Activated B cell treated with CpG ODN at 0.5 μM for 24 hours (primary cell): ENCODE measurements around the gene PHTF2. TPM values are rescaled to one million over a fixed set of nuclear protein-coding genes. Genes with fewer than 3 reads are reported as not detected.
A peak's percentile ranks its signal among the peaks of the same experiment; 100 is the strongest.

Experiments used
- ATAC-seq: fragments of 200-7000 bp; cut with Tn5 transposase; one replicate; pipeline ENCODE4 v1.10.0; 2021; ENCODE audit warnings: low read depth, mild to moderate bottlenecking, moderate library complexity
- CTCF ChIA-PET: fragments of 350-600 bp; sonication (Branson Sonifier 250); formaldehyde crosslinking; loops from one replicate; lab custom pipeline; 2021; ENCODE audit warnings: antibody characterized with exemption; lab: Charles Lee
- POLR2A ChIA-PET: fragments of 350-600 bp; sonication (Branson Sonifier 250); formaldehyde crosslinking; loops from one replicate; lab custom pipeline; 2021; ENCODE audit warnings: antibody characterized with exemption; lab: Charles Lee
- DNase-seq: peaks from one replicate; pipeline ENCODE4 v3.0.0; 2022
- H3K27ac Mint-ChIP-seq: one replicate; pipeline ENCODE4 v1.8.0; 2020; ENCODE audit warnings: mixed read lengths
- H3K27me3 Mint-ChIP-seq: one replicate; pipeline ENCODE4 v1.8.0; 2021; ENCODE audit warnings: mixed read lengths
- H3K36me3 Mint-ChIP-seq: one replicate; pipeline ENCODE4 v1.8.0; 2021; ENCODE audit warnings: low read depth, mixed read lengths
- H3K4me1 Mint-ChIP-seq: one replicate; pipeline ENCODE4 v1.8.0; 2021; ENCODE audit warnings: mixed read lengths
- H3K4me3 Mint-ChIP-seq: one replicate; pipeline ENCODE4 v1.8.0; 2020; ENCODE audit warnings: mild to moderate bottlenecking, mixed read lengths
- H3K9me3 Mint-ChIP-seq: one replicate; pipeline ENCODE4 v1.8.0; 2020; ENCODE audit warnings: mixed read lengths
- CTCF ChIP-seq: fragments of 200-600 bp; IDR thresholded peaks from one replicate; pipeline ENCODE4 v1.8.0; 2022; ENCODE audit warnings: antibody characterized with exemption, mild to moderate bottlenecking
- intact Hi-C: fragments of 100-400 bp; cut with micrococcal nuclease; formaldehyde crosslinking; loops from one replicate; pipeline ENCODE4 v1.15.1; 2024
- total RNA-seq: library from RNA; stranded (reverse); gene quantifications from 2 replicates; pipeline ENCODE4 v1.2.3, GENCODE V29; 2022

The PHTF2 gene
- total RNA-seq, 1 donor from 2014 or later, result 38.9 TPM

- no peak for TF ChIP-seq CTCF
- Mint-ChIP-seq H3K27me3 (no peaks in the 10 kb centered on the region), H3K9me3 (no peaks in the 10 kb centered on the region), H3K4me3 (no peak overlapping the region), H3K27ac (no peak overlapping the region), H3K4me1 (peaks cover 8% of the 10 kb centered on the region), H3K36me3 (peaks cover 59% of the 10 kb centered on the region)
- DNase-seq (no peak), ATAC-seq (no peak)
- POLR2A ChIA-PET, result no interaction called here
- intact Hi-C loops, result no loop called here
- CTCF ChIA-PET, result interaction anchor here (1.0 kb wide), 1 partner anchor 9 kb away, joined by 3 read pairs; no protein-coding TSS in a partner anchor
These were observed 124.8 kb downstream of the PHTF2 start for GRCh38 chr7:77923419-77923818.

GRCh38 chr7:77930496-77930895 is 131.9 kb downstream of the PHTF2 start:
- DNase-seq (no peak), ATAC-seq (no peak)
- Mint-ChIP-seq H3K27ac (no peak overlapping the region), H3K9me3 (no peaks in the 10 kb centered on the region), H3K27me3 (no peaks in the 10 kb centered on the region), H3K36me3 (peaks cover 38% of the 10 kb centered on the region), H3K4me3 (no peak overlapping the region), H3K4me1 (peaks cover 19% of the 10 kb centered on the region)
- ChIA-PET CTCF (no interaction called here), POLR2A (no interaction called here)
- TF ChIP-seq CTCF, result no peak
- intact Hi-C loops, result no loop called here

- no peaks in the 10 kb centered on the region for H3K9me3 Mint-ChIP-seq
- no peak for TF ChIP-seq CTCF
- no peaks in the 10 kb centered on the region for H3K27me3 Mint-ChIP-seq
- peaks cover 35% of the 10 kb centered on the region for H3K36me3 Mint-ChIP-seq
- ATAC-seq, result no peak
- DNase-seq, result no peak
- peaks cover 24% of the 10 kb centered on the region for H3K4me1 Mint-ChIP-seq
- H3K27ac Mint-ChIP-seq, result no peak overlapping the region
- ChIA-PET POLR2A (interaction anchor here (0.6 kb wide), 1 partner anchor 209 kb away, joined by 5 read pairs; no protein-coding TSS in a partner anchor), CTCF (interaction anchor here (1.2 to 1.3 kb wide), 2 partner anchors 172 to 274 kb away, joined by 3 to 6 read pairs; no protein-coding TSS in a partner anchor)
- no peak overlapping the region for H3K4me3 Mint-ChIP-seq
- intact Hi-C loops, result no loop called here
These were observed 133.3 kb downstream of the PHTF2 start for GRCh38 chr7:77931841-77932240.

GRCh38 chr7:77933394-77933793 is 134.8 kb downstream of the PHTF2 start:
- Mint-ChIP-seq H3K36me3 (peaks cover 23% of the 10 kb centered on the region), H3K4me3 (no peak overlapping the region), H3K27me3 (no peaks in the 10 kb centered on the region), H3K27ac (peak overlapping the region; percentile 5), H3K4me1 (peaks cover 24% of the 10 kb centered on the region), H3K9me3 (no peaks in the 10 kb centered on the region)
- POLR2A ChIA-PET, result no interaction called here
- intact Hi-C loops, result no loop called here
- no peak for TF ChIP-seq CTCF
- ATAC-seq (no peak), DNase-seq (no peak)
- CTCF ChIA-PET, result interaction anchor here (1.1 kb wide), 1 partner anchor 282 kb away, joined by 7 read pairs; no protein-coding TSS in a partner anchor

GRCh38 chr7:77935652-77936348 is 137.2 kb downstream of the PHTF2 start:
- Mint-ChIP-seq H3K27ac (peak overlapping the region; percentile 54), H3K9me3 (no peaks in the 10 kb centered on the region), H3K36me3 (peaks cover 17% of the 10 kb centered on the region), H3K4me1 (peaks cover 24% of the 10 kb centered on the region), H3K4me3 (no peak overlapping the region), H3K27me3 (no peaks in the 10 kb centered on the region)
- ChIA-PET CTCF (interaction anchor here (0.8 to 1.2 kb wide), 5 partner anchors 113 to 284 kb away, joined by 3 to 11 read pairs (median 4); partner anchors contain the start of genes PHTF2 and TMEM60), POLR2A (interaction anchor here (0.6 to 0.7 kb wide), 3 partner anchors 55 to 239 kb away, joined by 3 to 10 read pairs (median 9); partner anchors contain the start of gene RSBN1L)
- TF ChIP-seq CTCF, result no peak
- intact Hi-C loops, result loop anchor here (1.0 to 2.0 kb wide), 4 partner anchors 137 to 285 kb away; partner anchors contain the start of genes PHTF2 and TMEM60
- peak; percentile 28 for ATAC-seq
- no peak for DNase-seq
